BJ (cell line): ENCODE results near the gene NOX3. TPM values are rescaled to one million over a fixed set of nuclear protein-coding genes. Genes with fewer than 3 reads are reported as not detected.

Experiments
- CTCF ChIA-PET: fragments of 350-600 bp; formaldehyde crosslinking; extraction: SDS; loops from one replicate; lab custom pipeline; 2021; ENCODE audit warnings: antibody characterized with exemption, inconsistent platforms; lab: Yijun Ruan, JAX
- POLR2A ChIA-PET: fragments of 300-600 bp; sonication (Branson Sonifier 250); formaldehyde crosslinking; extraction: SDS; loops from one replicate; lab custom pipeline; 2021; ENCODE audit warnings: antibody characterized with exemption; lab: Charles Lee
- DNase-seq: peaks from one replicate; pipeline ENCODE4 v3.0.0-alpha.2; 2011; ENCODE audit warnings: low read depth
- H3K27me3 ChIP-seq: 2 replicates; pipeline ENCODE4 v1.6.0; 2011; ENCODE audit warnings: low read length; ENCODE audit not compliant: control insufficient read depth, insufficient read depth
- H3K36me3 ChIP-seq: 2 replicates; pipeline ENCODE4 v1.5.1; 2011; ENCODE audit warnings: low read length; ENCODE audit not compliant: control insufficient read depth, insufficient read depth
- H3K4me3 ChIP-seq: 2 replicates; pipeline ENCODE4 v1.5.1; 2011; ENCODE audit warnings: low read depth, mild to moderate bottlenecking, control low read depth, low read length
- CTCF ChIP-seq: IDR thresholded peaks from 2 replicates; pipeline ENCODE4 v1.5.1; 2011; ENCODE audit warnings: low read depth, mild to moderate bottlenecking, control low read depth, inconsistent platforms, low read length, moderate library complexity; ENCODE audit not compliant: insufficient read depth
- polyA plus RNA-seq: library from polyadenylated mRNA; depleted of rRNA; stranded (reverse); fragments of >200 nt; gene quantifications from 2 replicates; pipeline ENCODE4 v1.2.3, GENCODE V29; 2011

The NOX3 gene
- polyA plus RNA-seq, 1 experiment = not detected

- no peak overlapping the region for H3K4me3 ChIP-seq
- CTCF ChIA-PET = no interaction called here
- DNase-seq = no peak
- TF ChIP-seq CTCF = no peak
- H3K36me3 ChIP-seq = no peaks in the 10 kb centered on the region
- H3K27me3 ChIP-seq = no peaks in the 10 kb centered on the region
- POLR2A ChIA-PET = no interaction called here
Observed at GRCh38 chr6:155432293-155432692, 23.3 kb downstream of the NOX3 start.

- no peak for DNase-seq
- Histone ChIP-seq H3K4me3 (no peak overlapping the region), H3K36me3 (no peaks in the 10 kb centered on the region), H3K27me3 (no peaks in the 10 kb centered on the region)
- ChIA-PET CTCF (interaction anchor here (1.1 to 1.4 kb wide), 2 partner anchors 9 to 11 kb away, joined by 3 read pairs; no protein-coding TSS in a partner anchor), POLR2A (no interaction called here)
- TF ChIP-seq CTCF = no peak
Observed at GRCh38 chr6:155429321-155429893, 26.2 kb downstream of the NOX3 start.

GRCh38 chr6:155426408-155426945, 29.2 kb downstream of the NOX3 start:
- ChIA-PET POLR2A (no interaction called here), CTCF (no interaction called here)
- no peak for TF ChIP-seq CTCF
- H3K27me3 ChIP-seq = no peaks in the 10 kb centered on the region
- no peak overlapping the region for H3K4me3 ChIP-seq
- DNase-seq = no peak
- no peaks in the 10 kb centered on the region for H3K36me3 ChIP-seq

- TF ChIP-seq CTCF = no peak
- Histone ChIP-seq H3K4me3 (no peak overlapping the region), H3K36me3 (no peaks in the 10 kb centered on the region), H3K27me3 (no peaks in the 10 kb centered on the region)
- ChIA-PET POLR2A (no interaction called here), CTCF (no interaction called here)
- no peak for DNase-seq
Observed at GRCh38 chr6:155424181-155424580, 31.5 kb downstream of the NOX3 start.

GRCh38 chr6:155422635-155423034, 33.0 kb downstream of the NOX3 start:
- ChIA-PET CTCF (interaction anchor here (1.0 kb wide), 1 partner anchor 12 kb away, joined by 3 read pairs; no protein-coding TSS in a partner anchor), POLR2A (no interaction called here)
- Histone ChIP-seq H3K4me3 (no peak overlapping the region), H3K36me3 (no peaks in the 10 kb centered on the region), H3K27me3 (no peaks in the 10 kb centered on the region)
- TF ChIP-seq CTCF = no peak
- no peak for DNase-seq
